HT1080 (cell line): ENCODE data around the gene OR8B12. TPM values are rescaled to one million over a fixed set of nuclear protein-coding genes. Genes with fewer than 3 reads are reported as not detected.

ENCODE experiments used
- DNase-seq: peaks from one replicate; pipeline ENCODE4 v3.0.0-alpha.2; 2015; ENCODE audit warnings: low read depth
- polyA plus RNA-seq, 2 experiments: library from polyadenylated mRNA; depleted of rRNA; stranded (reverse); fragments of >200 nt; gene quantifications; 2 replicates each; pipeline ENCODE4 v1.2.3, GENCODE V29; 2015
- total RNA-seq: library from RNA; depleted of rRNA; stranded (reverse); fragments of >200 nt; shearing (Covaris generic); gene quantifications from 2 replicates; pipeline ENCODE4 v1.2.3, GENCODE V29; 2014; rRNA removed

Gene OR8B12, protein sequence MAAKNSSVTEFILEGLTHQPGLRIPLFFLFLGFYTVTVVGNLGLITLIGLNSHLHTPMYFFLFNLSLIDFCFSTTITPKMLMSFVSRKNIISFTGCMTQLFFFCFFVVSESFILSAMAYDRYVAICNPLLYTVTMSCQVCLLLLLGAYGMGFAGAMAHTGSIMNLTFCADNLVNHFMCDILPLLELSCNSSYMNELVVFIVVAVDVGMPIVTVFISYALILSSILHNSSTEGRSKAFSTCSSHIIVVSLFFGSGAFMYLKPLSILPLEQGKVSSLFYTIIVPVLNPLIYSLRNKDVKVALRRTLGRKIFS
- not detected in 2 replicates for total RNA-seq
- polyA plus RNA-seq (2015; cell fraction: cytosol; rRNA removed): not detected in 2 replicates
- polyA plus RNA-seq (2015; cell fraction: nucleus; rRNA removed): not detected in 2 replicates

DNA sequence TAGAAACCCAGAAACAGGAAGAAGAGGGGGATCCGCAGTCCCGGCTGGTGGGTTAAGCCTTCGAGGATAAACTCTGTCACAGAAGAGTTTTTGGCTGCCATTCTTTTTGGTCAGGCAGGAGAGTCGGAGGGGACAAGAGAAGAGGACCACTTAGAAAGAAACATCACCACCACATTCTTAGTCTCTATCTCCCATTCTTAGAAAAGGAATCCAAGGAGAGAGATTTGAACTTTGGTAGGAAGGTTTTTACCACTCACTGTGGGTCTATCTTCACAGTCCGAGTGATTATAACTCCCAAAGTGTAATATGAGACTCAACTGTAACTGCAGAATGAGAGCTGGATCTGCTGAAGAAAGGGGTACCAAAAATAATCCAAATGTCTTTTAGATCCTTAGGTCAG is at the start of gene OR8B12:
Gene OR8B12, minus strand, starts transcription at position 101 of the 400 bp plus-strand sequence. Its CDS starts 0 bp downstream, at position 101.
- DNase-seq: no peak

DNA sequence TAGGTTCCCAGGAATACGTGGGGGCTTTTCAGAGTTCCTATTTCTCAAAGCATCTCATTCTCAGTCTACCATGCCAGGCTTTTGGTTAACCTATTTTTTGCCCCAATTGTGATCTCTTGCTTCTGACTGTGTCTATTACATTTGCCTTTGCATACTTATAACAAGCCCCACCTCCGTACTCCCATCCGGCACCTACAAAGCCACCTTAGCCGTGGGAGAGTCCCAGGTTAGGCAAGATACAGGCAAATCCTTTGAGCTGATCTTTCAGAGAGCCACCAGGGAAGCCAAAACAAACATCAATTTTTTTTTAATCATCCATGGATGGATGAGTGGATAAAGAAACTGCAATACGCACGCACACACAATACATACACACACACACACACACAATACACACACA is 49.2 kb upstream of the OR8B12 start:
- DNase-seq: no peak

DNA sequence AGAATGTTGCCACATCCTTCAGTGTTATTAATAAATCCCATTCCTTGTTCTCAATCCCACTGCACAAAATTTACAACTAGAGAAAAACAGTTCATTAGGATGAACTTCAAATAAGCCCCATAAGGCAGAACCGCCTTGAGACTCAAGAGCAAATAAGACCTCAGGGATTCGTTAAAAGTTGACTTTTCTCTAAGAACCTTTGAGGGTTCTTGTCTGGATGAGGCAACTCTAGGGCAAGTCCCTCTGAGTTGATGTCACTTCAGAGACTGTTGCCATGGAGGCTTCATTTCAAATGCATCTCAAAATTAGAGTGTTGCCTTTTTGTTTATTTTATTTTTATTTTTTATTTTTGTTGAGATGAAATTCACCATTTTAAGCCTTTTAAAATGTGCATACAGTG is 48.0 kb upstream of the OR8B12 start:
- no peak for DNase-seq

DNA sequence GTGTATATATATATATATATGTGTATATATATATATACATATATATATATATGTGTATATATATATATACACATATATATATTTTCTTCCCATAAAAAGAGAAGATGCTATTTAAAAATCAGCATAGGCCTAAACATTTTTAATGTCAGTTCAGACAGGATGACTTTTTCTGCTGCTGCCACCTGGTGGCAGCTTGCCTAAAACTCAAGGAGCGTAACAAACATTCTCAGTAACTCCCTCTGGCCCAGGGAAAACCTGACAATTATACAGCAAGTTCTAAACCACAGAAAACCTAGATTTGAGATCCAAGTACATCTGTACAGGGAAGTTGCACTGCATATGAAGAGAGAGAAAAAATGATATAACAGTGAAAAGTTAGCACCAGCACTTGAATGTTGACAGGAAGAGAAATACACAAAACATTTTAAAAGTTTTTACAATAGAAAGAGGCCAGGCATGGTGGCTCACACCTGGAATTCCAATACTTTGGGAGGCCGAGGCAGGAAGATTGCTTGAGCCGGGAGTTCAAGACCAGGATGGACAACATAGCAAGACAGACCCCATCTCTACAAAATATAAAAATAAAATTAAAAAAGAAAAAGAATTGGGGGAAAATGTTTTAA is 42.9 kb upstream of the OR8B12 start:
- peak; percentile 50 for DNase-seq

DNA sequence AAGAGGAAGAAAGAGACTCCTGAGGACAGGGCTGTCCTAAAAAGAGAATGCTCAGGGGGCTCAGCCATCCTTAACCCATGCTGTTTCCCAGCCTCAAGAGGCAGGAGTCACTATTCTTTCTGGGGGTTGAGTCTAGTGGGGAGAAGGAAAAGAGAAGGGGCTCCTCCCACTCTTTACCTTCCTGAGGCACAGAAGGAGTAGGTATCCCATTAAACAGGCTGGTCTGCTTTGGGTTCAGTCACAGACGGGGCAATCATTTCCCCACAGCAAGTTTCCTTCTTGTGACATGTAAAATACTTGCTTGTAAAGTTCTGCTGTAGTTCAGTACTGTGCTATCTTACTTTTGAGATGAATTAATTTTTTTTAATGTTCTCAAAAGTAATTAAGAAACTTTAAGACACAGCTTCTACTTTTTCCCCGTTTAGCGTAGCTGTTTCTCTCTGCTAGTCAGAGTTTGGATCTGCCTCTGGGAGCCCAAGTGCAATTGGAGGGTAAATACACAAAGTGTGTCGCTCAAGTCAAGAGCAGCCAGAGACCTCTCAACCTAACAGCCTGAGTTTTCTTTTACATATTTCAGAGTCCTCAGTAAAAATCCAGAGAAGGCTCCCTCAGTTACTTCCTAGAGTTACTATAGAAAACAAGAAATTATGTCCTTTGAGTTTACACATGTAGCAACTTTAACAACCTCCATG is 41.4 kb upstream of the OR8B12 start:
- DNase-seq: no peak

DNA sequence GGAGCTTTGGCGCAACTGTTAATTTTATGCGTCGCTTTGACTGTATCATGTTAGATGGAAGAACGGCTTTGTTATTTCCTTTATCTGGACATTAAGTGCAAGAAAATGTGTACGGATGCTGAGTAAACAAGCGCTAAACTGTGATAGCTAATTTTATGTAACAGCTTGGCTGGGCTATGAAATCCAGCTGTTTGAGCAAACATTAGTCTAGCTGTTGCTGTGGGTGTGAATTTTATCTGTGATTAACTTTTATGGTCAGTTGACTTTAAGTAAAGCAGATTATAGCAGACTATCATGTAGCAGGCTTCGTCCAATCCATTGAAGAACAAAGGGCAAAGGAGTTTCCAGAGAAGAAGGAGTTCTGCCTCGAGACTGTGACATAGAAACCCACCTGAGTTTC is 40.3 kb upstream of the OR8B12 start:
- DNase-seq: no peak

DNA sequence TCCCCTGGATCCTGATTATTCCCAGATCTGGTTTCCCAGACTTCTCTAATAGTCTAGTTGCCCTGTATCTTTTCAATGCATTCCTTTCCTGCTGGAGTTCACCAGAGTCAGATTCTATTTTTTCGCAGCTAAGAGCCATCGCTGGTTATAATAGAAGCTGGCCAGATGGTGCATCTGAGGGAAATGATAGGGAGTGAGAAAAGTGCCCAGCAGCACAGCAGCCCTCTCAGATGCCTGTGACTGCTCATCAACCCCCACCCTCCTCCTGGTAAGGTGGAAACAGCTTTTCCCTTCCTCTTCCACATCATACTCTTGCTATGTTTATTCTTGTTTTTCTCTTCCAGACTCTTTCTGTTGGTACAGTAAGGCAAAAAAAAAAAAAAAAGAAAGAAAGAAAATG is 39.1 kb upstream of the OR8B12 start:
- no peak for DNase-seq

DNA sequence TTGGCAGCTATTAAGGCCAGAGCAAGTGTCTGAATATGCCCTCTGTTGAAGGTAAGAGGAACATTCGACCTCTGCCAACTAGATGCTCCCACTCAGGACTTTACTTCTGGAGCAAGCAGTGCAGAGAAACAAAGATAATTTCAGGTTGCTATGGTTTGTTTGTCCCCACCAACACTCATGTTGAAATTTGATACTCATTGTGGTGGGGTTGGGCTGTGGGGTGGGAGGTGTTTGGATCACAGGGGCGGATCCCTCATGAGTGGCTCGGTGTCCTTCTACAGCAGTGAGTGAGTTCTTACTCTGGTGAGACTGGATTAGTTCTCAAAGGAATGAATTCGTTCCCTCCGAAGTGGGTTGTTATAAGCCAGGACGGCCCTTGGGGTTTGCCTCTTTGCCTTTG is 38.4 kb upstream of the OR8B12 start:
- DNase-seq: no peak

DNA sequence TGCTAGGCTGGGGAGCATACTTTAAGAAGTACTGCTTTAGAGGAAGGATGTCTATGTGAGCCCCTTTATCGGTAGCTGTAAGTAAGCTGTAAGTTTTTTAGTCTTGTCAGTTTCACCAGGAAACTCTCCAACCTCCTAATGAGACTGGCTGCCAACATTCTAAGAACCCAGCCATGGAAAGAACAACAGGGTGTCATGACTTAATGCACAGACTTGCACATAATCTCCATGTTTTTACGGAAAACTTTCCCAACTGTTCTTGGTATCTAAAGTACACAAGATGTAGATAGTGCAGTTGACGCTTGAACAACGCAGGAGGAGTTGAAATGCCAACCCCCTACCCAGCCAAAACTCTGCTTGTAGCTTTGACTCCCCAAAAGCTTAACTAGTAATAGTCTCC is 35.3 kb upstream of the OR8B12 start:
- no peak for DNase-seq

DNA sequence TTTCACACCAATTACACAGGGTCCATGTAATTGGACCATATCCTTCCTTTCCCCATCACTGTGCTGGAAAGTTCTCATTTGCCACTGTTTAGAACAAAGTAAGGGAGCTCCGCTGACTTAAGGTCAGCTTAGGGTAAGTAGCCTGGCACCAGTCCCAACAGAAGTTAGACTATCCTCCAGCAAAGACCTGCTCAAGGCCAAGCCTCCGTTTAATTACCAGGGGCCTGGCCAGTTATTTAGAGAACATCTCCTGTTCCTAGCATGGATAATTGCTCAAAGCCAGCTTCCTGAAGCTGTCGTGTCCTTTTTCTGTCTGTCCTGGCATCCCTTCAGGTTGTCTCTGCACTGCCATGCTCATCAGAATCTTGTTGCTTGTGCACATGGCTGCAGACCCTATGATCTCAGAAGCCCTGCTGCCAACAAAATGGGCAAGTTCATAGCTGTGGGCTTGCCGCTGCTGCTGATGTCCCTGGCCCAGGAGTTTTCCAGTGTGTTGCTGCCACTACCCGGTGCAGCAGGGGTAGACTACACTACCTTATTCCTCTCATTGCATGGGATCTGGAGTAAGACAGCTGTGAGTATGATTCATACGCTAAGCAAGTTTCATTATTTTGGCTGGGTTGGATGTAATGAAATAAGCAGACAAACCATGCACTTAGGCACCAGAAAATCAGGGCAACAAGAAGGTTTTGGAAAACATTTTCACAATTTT is 34.4 kb upstream of the OR8B12 start:
- no peak for DNase-seq

DNA sequence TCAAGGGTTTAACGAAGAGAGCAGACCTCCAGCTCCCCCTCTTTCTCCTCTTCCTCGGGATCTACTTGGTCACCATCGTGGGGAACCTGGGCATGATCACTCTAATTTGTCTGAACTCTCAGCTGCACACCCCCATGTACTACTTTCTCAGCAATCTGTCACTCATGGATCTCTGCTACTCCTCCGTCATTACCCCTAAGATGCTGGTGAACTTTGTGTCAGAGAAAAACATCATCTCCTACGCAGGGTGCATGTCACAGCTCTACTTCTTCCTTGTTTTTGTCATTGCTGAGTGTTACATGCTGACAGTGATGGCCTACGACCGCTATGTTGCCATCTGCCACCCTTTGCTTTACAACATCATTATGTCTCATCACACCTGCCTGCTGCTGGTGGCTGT is 26.7 kb upstream of the OR8B12 start:
- no peak for DNase-seq

DNA sequence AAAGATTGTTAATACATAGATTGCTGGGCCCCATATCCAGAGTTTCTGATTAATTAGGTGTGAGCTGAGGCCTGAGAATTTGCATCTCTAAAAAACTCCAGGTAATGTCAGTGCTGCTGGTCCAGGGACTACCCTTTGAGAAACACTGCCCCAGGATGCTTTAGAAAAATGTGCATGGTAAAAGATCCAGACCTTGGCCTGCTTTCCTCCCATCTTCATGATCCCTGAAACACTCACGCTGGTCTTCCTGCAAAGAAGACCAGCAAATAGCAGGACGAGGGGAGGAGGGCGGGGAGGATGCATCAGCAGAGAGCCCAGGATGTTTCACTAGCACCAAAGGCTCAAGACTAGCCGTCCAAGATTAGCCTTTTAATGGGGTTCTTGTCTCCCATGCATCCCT is 26.2 kb upstream of the OR8B12 start, which contains the start of gene OR8A1:
Gene OR8A1, plus strand, starts transcription at position 301 of the 400 bp plus-strand sequence. CDS start 123 bp downstream, outside the sequence.
- no peak for DNase-seq

DNA sequence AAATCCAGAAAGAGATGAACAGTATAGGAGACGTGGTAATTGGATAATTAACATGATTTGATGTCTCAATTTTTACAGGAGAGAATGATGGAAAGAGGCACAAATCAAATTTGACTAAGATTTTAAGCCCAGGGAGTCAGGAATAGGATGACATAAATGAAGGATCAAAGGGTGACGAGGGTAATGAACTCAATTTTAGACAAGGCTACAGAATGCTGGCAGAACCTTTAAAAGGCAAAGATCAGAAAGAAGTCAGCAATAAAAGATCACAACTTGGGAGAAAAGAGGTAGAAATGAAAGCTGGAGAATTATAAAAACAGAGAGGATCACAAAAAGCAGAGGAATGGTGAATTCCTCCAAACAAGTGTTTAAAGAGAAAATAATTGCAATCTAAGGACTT is 13.4 kb upstream of the OR8B12 start:
- no peak for DNase-seq

DNA sequence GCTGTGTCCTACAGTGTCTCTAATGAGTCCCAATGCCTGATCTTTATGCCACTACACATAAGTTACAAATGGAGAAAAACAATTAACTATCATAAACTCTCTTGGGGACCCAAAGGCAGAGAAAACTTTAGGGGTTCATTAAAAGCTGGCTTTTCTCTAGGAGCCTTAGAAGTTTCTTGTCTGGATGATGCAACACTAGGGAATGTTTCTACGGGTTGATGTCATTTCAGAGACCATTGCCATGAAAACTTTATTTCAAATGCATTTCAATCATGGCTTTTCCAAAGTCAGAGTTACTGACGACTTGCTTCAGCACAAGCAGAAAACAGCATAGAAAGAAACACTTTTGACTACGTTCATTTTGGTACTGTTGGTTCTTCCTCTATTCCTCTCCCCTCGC is 8.5 kb upstream of the OR8B12 start:
- DNase-seq: no peak

DNA sequence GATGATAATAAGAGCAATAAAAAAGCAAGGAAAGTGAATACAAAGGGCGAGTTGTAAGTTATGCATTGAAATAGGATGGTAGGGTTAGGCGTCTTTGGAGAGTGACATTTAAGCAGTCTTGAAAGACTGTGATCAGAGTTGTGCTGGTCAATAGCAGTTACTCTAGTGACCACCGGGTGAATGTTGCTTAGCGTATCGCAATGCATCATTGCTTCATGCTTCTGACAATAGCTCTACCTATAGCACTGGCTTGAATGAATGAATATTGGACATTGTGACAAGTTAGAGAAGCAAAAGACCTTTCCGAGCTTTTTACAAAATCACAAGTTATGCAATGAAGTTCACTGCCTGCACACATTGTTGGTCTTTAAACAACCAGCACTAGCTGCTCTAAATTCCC is 7.7 kb upstream of the OR8B12 start:
- no peak for DNase-seq

DNA sequence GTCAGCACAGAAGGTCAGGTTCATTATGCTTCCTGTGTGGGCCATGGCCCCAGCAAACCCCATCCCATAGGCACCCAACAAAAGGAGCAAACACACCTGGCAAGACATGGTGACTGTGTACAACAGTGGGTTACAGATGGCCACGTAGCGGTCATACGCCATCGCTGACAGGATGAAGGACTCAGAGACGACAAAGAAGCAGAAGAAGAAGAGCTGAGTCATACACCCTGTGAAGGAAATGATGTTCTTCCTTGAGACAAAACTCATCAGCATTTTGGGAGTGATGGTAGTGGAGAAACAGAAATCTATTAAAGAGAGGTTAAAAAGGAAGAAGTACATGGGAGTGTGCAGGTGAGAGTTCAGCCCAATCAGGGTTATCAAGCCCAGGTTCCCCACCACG is 309 bp downstream of the OR8B12 start:
- DNase-seq: peak; percentile 8

DNA sequence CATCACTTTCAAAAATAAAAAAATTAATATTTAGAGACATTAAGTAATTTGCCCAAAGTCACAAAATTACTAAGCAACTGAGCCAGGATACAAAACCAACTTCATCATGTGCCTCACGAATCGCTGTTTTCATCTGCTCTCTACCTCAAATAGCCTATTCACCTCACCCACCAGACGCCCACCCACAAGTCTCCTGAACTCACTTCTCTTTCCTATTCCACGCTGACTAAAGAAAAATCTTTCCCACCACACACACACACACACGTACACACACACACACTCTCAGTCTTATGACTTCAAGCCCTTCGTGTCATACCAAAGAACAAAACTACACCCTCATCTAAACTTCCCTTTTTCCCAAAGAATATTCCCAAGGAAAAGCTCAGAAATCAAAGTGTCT is 2.2 kb downstream of the OR8B12 start:
- no peak for DNase-seq

DNA sequence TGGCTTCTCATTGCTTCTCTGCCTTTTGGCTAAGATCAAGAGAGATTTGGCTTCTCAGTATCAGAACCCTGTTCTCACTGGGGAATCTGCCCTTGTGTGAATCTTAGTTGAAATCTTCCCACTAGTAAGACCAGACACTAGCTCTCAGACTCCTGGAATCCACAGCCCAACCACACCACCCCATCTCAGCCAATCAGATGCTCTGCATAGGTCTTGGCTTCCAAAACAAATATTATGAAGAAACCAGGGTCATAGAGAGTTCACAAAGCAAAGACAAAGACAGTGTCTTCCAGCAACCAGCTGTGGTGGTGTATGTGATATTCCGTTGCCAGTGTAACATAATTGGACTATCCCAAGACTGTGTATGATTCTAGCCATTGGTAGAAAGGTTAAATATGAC is 5.4 kb downstream of the OR8B12 start:
- DNase-seq: peak; percentile 27

DNA sequence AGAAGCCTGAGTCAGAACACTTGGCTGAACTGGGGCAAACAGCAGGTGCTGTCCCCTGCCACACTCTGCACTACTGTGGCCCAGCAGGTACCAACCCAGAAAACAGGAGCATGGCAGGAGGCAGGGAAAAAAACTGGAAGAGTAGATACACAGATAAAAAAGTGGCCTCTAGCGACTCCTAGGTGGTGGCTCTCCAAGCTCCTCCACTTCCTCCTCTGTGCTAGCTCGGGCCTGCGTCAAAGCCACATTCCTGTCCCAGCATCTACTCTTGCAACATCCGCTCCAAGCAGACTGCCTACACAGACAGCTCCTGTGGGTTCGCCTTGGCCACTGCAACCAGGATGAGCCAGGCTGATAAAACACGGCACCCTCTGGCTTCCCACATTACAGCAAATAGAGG is 6.9 kb downstream of the OR8B12 start:
- DNase-seq: peak; percentile 73

DNA sequence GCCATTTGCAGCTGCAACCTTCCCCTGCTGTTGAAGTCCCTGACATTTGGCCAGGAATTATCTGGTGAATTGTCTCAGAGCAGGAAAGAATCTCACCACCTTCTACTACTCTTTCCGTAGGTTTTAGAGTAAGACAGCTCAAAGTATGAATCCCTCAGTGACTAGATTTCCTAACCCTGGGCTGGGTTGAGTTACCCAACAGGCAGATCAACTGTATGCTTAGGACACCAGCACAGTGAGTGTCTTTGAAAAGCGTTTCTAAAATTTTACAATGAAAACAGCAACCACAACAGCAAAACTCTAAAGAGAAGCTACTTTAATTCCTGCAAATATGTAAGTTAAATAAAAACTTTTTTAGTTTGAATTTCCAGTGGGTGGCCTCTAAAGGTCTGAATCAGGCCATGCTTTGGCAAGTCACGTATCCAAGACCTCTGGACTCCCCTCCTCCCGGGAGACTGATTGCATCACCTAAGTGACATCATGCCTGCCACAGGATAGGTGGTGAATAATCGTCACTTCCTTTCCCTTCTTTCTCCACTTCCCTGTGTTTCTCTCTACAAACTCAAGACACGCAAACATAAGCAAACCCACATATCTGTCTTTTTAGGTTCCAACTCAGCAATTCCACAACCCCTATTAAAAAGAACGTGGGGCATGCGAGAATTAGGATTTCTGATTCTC is 7.8 kb downstream of the OR8B12 start:
- peak; percentile 26 for DNase-seq

DNA sequence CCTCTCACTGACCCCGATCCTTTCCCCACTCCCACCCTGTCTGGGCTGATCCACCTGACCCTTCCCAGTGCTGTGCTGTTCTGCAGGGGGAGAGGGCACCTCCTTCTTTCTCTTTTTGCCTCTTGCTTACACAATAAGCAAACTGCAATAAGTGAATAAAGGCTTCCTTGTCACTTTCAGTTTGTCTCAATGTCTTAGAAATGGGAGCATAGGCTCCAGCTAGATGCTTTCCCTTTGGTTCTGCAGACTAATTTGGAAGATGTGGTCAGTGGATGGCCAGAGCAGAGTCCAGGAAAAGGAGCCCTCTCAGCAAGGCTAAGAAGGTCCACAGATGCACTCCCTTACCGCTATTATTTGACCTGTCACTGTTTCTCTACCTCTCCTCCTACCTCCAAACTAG is 9.4 kb downstream of the OR8B12 start:
- DNase-seq: no peak
